ENCODE data around the gene SPECC1L. TPM values are rescaled to one million over a fixed set of nuclear protein-coding genes. Genes with fewer than 3 reads are reported as not detected.

The SPECC1L gene, protein sequence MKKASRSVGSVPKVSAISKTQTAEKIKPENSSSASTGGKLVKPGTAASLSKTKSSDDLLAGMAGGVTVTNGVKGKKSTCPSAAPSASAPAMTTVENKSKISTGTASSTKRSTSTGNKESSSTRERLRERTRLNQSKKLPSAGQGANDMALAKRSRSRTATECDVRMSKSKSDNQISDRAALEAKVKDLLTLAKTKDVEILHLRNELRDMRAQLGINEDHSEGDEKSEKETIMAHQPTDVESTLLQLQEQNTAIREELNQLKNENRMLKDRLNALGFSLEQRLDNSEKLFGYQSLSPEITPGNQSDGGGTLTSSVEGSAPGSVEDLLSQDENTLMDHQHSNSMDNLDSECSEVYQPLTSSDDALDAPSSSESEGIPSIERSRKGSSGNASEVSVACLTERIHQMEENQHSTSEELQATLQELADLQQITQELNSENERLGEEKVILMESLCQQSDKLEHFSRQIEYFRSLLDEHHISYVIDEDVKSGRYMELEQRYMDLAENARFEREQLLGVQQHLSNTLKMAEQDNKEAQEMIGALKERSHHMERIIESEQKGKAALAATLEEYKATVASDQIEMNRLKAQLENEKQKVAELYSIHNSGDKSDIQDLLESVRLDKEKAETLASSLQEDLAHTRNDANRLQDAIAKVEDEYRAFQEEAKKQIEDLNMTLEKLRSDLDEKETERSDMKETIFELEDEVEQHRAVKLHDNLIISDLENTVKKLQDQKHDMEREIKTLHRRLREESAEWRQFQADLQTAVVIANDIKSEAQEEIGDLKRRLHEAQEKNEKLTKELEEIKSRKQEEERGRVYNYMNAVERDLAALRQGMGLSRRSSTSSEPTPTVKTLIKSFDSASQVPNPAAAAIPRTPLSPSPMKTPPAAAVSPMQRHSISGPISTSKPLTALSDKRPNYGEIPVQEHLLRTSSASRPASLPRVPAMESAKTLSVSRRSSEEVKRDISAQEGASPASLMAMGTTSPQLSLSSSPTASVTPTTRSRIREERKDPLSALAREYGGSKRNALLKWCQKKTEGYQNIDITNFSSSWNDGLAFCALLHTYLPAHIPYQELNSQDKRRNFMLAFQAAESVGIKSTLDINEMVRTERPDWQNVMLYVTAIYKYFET
- 28.7 and 35.2 TPM in 2 replicates for total RNA-seq

DNA sequence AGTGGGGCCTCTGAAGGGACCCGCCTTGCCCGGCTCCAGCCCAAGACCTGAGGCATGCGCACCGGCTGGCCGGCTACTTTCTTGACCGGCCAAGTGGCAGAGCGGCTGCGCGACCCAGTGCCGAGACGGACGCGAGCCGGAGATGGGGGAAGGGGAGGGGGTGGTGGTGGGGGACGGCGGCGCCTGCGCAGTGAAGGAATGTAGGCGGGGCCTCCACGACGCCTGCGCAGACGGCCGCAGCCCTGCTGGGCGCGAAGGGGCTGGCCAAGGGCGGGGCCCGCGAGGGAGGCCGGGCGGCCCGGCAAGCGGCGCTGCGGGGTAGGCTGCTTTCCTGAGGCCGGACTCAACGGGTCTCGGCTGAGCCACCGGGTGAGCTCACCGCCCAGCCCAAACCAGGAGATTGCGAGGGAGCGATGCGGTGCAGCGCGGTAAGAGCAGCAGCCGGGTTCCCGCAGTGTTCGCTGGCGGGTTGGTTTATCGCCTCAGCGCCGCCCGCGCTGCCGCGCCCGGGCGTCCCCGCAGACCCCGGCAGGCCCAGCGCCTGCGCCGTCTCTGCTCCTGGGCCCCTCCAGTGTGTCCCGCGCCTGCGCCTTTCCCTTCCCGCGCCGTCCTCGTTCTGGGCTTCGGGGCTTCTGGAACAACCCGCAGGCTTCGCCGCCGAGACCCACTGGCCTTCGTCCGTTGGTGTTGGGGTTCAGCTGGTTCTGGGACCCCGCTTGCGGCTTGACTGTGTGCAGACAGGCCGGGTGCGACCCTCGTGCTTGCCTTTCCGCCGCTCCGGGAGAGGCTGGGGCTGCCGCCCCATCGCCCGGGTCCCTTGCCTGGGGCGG, at the start of gene SPECC1L:
Gene SPECC1L, plus strand, starts transcription at position 276 of the 830 bp plus-strand sequence. CDS start 31,401 bp downstream, outside the sequence.

DNA sequence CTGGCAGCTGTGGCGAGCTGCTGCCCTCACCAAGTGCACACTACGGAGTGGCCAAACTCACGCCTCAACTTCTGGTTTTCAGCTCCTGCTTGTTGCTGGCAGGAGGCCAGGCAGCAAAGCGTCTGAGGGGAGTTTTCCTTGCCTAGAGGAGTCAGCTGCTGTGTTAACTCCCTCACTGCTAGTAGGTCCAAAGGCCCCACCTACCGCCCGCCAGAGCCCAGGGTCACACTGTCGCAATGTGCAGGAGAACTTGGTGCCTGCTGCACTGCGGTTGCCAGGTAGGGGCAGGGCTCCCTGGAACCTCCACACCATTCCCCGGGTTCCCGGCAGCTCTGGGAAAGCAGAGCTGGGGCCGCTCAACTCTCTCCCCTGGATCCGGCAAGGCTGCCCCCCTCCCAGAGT, 25.6 kb upstream of the SPECC1L start, which contains the start of gene GGT5:
Gene GGT5, minus strand, starts transcription at position 53 of the 402 bp plus-strand sequence. CDS start 357 bp downstream, outside the sequence.

DNA sequence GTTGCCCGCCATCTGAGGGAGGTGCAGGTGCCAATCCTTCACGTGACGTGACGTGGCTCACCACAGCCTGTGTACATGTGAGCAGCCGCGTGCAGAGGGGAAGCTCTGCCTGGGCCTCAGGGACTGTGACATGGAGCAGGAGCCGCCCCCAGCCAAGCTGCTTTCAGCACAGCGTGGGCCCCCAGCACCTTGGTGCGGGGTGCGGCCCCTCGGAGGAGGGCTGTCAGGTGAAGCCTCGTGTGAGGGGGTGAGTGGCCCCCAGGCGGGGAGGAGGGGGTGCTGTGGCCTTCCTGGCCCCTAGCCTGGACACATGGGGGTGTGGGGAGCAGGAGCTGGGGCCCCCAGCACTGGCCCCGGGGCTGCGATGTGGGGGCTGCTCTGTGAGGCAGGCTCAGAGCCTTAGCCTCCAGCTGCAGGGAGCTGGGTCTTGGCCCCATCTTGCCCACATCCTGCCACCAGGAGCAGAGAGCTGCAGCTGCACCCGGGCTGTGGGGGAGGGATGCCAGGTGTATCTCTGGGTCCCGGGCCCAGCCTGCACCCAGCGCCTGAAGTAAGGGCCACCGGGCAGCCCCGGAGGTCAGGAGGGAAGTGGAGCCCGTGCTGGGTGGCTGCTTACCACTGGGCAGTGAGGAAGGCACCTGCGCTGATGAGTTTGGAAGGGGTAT, 157.0 kb downstream of the SPECC1L start, which contains the start of gene ADORA2A:
Gene ADORA2A, plus strand, starts transcription at position 100 of the 665 bp plus-strand sequence. CDS start 5,806 bp downstream, outside the sequence.

Other genes with a start within 250 kb of the SPECC1L start
- gene SUSD2, start 89.3 kb upstream of the SPECC1L start, total RNA-seq, result 2.9 and 15.6 TPM in 2 replicates
- gene GGT5, start 25.7 kb upstream of the SPECC1L start, total RNA-seq, result 22.0 and 24.0 TPM in 2 replicates
- 1.1 and 4.1 TPM in 2 replicates for gene ADORA2A, start 156.8 kb downstream of the SPECC1L start, total RNA-seq
- gene UPB1, start 224.5 kb downstream of the SPECC1L start, total RNA-seq, result not detected in 2 replicates